Progenitor cell of endocrine pancreas (in vitro differentiated cells): Measurements from ENCODE around the gene DNAJB9. TPM values are rescaled to one million over a fixed set of nuclear protein-coding genes. Genes with fewer than 3 reads are reported as not detected.

ENCODE experiments used
- DNase-seq: peaks from one replicate; pipeline ENCODE4 v3.0.0; 2021; ENCODE audit warnings: low spot score; ENCODE audit not compliant: unreplicated experiment
- H3K27ac Mint-ChIP-seq: 2 replicates; pipeline ENCODE4 v1.8.0; 2021; ENCODE audit warnings: mild to moderate bottlenecking, moderate library complexity, mixed read lengths
- H3K27me3 Mint-ChIP-seq: 2 replicates; pipeline ENCODE4 v1.8.0; 2021; ENCODE audit warnings: mixed read lengths
- H3K36me3 Mint-ChIP-seq: 2 replicates; pipeline ENCODE4 v1.8.0; 2022; ENCODE audit warnings: mixed read lengths; ENCODE audit not compliant: insufficient read depth
- H3K4me1 Mint-ChIP-seq: 2 replicates; pipeline ENCODE4 v1.8.0; 2021; ENCODE audit warnings: low read depth, mixed read lengths
- H3K4me3 Mint-ChIP-seq: 2 replicates; pipeline ENCODE4 v1.8.0; 2021; ENCODE audit warnings: low read depth, mild to moderate bottlenecking, moderate library complexity, mixed read lengths
- H3K9me3 Mint-ChIP-seq: 2 replicates; pipeline ENCODE4 v1.8.0; 2021; ENCODE audit warnings: low read depth, mixed read lengths
- total RNA-seq: library from RNA; stranded (reverse); gene quantifications from 2 replicates; pipeline ENCODE4 v1.2.1, GENCODE V29; 2021
- TF ChIP-seq, protein P1 (sequence below): fragments of 200-600 bp; sonication (generic); IDR thresholded peaks from one replicate; pipeline ENCODE4 v1.5.0; 2021; ENCODE audit warnings: antibody characterized with exemption, mild to moderate bottlenecking; ENCODE audit not compliant: unreplicated experiment

The DNAJB9 gene
- total RNA-seq, 1 donor from 2014 or later, result 19.5 TPM

DNA sequence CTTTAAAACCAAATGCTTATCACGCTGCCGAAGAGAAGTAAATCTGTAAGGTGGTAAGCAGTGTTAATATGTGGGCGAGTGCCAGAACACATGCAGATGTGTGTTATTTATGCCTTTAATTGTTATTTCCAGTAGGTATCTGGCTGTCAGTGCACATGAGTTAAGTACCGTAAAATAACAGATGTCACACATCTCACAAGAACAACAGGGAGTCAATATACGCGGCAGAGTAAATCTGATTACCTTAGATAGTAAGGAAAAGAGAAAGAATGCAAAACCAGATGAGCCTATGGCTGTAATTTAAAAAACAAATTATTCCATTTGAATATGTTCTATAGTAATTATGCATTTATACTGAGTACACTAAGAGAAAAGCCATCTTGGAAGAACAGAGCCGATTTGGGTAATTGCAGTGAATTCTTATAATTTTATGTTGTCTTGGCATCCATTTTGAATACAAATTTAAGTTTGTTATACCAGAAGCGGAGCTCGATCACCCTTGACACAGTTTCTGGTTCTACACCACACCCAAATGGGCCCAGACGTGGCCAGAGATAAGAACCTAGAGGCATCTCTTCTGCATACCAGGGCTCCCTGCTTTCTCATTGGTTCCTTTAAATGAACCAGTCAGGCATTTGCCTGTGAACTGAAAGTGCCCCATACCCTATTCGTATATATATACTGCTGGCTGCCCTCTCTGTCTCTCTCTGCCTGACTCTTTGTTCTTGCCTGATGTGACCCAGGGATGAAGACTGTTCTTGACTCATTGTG, 34.8 kb downstream of the DNAJB9 start:
- H3K27me3 Mint-ChIP-seq, result peaks cover 84% of the 10 kb centered on the region
- H3K4me3 Mint-ChIP-seq, result no peak overlapping the region
- no peaks in the 10 kb centered on the region for H3K9me3 Mint-ChIP-seq
- peaks cover 4% of the 10 kb centered on the region for H3K4me1 Mint-ChIP-seq
- no peaks in the 10 kb centered on the region for H3K36me3 Mint-ChIP-seq
- H3K27ac Mint-ChIP-seq, result no peak overlapping the region
- DNase-seq, result no peak
- TF ChIP-seq, protein P1, sequence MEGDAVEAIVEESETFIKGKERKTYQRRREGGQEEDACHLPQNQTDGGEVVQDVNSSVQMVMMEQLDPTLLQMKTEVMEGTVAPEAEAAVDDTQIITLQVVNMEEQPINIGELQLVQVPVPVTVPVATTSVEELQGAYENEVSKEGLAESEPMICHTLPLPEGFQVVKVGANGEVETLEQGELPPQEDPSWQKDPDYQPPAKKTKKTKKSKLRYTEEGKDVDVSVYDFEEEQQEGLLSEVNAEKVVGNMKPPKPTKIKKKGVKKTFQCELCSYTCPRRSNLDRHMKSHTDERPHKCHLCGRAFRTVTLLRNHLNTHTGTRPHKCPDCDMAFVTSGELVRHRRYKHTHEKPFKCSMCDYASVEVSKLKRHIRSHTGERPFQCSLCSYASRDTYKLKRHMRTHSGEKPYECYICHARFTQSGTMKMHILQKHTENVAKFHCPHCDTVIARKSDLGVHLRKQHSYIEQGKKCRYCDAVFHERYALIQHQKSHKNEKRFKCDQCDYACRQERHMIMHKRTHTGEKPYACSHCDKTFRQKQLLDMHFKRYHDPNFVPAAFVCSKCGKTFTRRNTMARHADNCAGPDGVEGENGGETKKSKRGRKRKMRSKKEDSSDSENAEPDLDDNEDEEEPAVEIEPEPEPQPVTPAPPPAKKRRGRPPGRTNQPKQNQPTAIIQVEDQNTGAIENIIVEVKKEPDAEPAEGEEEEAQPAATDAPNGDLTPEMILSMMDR, result no peak

DNA sequence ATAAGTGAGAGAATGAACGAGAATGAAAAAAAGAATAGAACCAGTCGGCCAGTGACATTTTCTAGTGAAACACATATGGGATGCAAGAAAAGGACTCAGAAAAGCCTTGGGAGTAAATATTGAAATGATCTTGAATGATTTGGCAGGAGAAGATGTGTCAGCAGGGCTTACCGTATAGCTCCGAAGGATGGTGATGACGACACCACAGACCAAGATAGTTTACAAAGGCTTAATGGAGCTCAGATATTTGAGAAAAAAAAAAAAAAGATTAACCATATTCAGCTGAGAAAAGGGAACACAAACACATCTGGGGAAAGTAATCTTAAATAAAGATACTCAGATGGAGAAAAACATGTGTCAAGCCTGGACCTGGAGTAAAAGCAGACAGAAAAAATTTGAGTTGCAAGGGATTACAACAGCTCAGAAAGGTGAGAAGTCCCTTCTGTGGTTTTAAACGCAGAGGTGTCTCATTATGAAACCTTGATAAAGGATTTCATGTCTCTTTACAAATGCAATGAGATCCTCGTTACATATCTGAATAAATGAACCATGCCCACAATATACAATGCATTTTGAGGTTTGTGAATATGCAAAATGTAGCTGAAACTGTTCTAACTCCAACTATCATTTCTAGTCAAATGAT, 36.0 kb downstream of the DNAJB9 start:
- TF ChIP-seq, protein P1, result no peak
- Mint-ChIP-seq H3K27ac (no peak overlapping the region), H3K9me3 (no peaks in the 10 kb centered on the region), H3K36me3 (no peaks in the 10 kb centered on the region), H3K4me1 (no peaks in the 10 kb centered on the region), H3K27me3 (peaks cover 80% of the 10 kb centered on the region), H3K4me3 (no peak overlapping the region)
- no peak for DNase-seq

DNA sequence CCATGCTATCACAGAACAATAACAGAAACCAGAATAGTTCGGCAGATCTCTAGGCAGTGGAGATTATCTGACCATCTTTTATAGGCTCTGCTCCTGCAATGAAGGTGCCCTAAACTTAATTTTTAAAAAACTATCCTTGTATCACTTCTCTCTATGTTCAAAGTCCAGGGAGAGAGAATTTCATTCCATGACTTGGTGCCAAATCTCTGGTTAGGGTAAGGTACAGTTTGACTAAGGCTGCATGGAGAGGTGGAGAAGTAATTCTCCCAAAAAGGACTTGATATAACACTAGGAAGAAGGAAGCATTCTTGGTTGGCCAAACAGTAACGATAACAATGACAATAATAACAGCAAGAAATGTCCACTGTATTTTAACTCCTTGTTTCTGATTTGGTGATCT, 40.0 kb downstream of the DNAJB9 start:
- TF ChIP-seq, protein P1, result no peak
- no peak overlapping the region for H3K4me3 Mint-ChIP-seq
- peaks cover 16% of the 10 kb centered on the region for H3K4me1 Mint-ChIP-seq
- H3K36me3 Mint-ChIP-seq, result no peaks in the 10 kb centered on the region
- no peak for DNase-seq
- peaks cover 72% of the 10 kb centered on the region for H3K27me3 Mint-ChIP-seq
- no peaks in the 10 kb centered on the region for H3K9me3 Mint-ChIP-seq
- no peak overlapping the region for H3K27ac Mint-ChIP-seq

DNA sequence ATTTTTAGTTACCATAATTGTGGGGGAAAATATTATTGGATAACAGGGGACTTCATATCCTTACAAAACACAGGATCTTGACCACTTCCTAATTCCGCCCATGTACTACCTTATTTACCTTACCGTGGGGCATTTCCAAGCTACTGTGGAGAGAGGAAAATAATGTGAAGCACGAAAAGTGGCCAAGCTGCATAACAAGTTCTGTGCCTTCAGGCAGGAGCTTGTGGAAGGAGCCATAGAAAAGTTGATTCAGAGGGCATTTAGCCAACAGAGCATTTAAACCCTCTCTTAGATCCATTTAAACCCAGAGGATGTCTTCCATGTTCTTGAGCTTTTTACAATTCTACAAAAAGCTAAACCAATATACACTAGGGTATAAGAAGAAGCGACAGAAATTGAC, 41.6 kb downstream of the DNAJB9 start:
- DNase-seq, result no peak
- Mint-ChIP-seq H3K9me3 (no peaks in the 10 kb centered on the region), H3K27me3 (peaks cover 56% of the 10 kb centered on the region), H3K4me3 (no peak overlapping the region), H3K36me3 (no peaks in the 10 kb centered on the region), H3K4me1 (peaks cover 16% of the 10 kb centered on the region), H3K27ac (no peak overlapping the region)
- TF ChIP-seq, protein P1, result no peak

DNA sequence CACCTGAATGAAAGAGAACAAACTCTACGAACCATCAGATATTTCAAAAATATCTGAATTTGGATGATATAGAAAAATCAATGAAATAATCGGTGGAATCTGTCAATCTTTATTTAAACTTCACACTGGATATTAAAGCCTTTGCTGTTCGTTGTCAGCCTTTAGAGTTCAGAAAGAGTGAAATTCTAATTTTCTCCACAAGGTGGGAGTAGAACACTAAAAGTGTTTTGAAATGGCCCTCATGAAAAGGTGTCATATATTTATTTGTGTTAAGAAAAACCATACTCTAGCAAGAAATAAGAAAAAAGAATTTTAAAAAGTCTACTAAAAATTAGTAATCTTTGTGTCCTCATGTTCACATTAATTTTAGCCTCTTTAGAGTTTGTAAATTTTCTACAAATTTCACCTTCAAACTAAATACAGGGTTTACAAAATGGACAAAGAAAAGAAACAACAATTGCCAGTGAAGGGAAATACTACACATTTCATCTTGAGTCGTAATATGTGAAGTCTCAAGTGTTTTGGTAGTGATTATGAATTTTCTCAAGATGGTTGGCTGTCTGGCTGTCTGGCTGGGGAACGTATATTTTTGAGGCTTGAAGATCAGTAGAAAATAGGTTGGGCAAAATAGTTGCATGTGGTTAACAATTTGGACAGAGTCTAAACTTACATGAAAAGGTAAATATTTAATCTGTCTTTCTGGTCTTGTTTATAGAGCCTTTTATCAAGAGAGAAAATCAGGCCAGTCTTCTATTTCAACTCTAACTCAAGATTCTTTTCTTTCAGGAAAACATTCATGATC, 43.7 kb downstream of the DNAJB9 start:
- H3K27ac Mint-ChIP-seq, result no peak overlapping the region
- DNase-seq, result no peak
- TF ChIP-seq, protein P1, result peak; percentile 86

More for the DNA sequence above, 43.7 kb downstream of the DNAJB9 start:
- H3K4me1 Mint-ChIP-seq, result peaks cover 16% of the 10 kb centered on the region
- H3K9me3 Mint-ChIP-seq, result no peaks in the 10 kb centered on the region
- H3K27me3 Mint-ChIP-seq, result peaks cover 38% of the 10 kb centered on the region
- no peaks in the 10 kb centered on the region for H3K36me3 Mint-ChIP-seq
- no peak overlapping the region for H3K4me3 Mint-ChIP-seq
